Stimulated activated CD8-positive, alpha-beta memory T cell treated with anti-CD3 and anti-CD28 coated beads, Interleukin-7, amount 100 ng/mL, for 48 hours (primary cell): ENCODE measurements around the gene ABCC11.
"Not testable (repeated sequence)": the region's sequence is repeated elsewhere in the genome, so short reads cannot be mapped to it uniquely, and the experiment has no call there.

ENCODE experiments used
- DNase-seq, 2 donors: peaks; one replicate each; pipeline ENCODE4 v3.0.0-alpha.2; 2020; ENCODE audit warnings: low read depth in 1 of 2; ENCODE audit errors: extremely low read depth in 1 of 2

ABCC11 gene

GRCh38 chr16:48250520-48251278 lies 3.4 kb upstream of the ABCC11 start:
- no peak for DNase-seq

GRCh38 chr16:48246066-48246465 lies 1.3 kb downstream of the ABCC11 start:
- no peak for DNase-seq

- DNase-seq: no peak
These were observed 2.5 kb downstream of the ABCC11 start for GRCh38 chr16:48244863-48245195.

DNA sequence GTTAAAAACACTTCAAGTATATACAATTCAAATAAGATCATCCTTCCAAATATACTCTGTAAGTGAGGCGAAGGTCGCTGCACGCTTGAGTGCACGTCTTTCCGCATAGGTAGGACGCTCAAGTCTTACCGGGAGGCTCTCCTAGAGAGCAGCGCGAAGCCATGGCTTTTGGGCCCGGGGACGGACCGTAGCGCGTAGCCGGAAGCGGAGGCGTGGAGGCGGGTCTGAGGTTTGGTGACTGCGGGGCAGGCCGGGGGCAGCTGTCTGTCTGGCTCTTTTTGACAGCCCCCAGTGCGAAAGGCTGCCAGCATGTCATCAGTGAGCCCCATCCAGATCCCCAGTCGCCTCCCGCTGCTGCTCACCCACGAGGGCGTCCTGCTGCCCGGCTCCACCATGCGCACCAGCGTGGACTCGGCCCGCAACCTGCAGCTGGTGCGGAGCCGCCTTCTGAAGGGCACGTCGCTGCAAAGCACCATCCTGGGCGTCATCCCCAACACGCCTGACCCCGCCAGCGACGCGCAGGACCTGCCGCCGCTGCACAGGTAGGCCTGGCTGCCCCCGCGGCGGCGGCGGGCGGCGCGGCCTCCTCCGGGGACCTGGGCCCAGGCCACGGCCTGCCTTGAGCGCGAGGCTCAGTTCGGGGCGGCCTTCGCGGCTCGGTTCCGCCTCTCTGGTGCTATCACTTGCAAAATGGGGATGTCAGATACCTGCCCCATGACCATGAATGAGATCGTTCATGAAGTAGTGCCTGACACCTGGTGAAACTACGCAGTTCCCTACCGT lies 3.1 kb downstream of the ABCC11 start, which contains the start of gene LONP2:
Gene LONP2, plus strand, starts transcription at position 221 of the 783 bp plus-strand sequence. Its CDS starts 89 bp downstream, at position 310.
- DNase-seq: peak; percentile 87 to 88

DNA sequence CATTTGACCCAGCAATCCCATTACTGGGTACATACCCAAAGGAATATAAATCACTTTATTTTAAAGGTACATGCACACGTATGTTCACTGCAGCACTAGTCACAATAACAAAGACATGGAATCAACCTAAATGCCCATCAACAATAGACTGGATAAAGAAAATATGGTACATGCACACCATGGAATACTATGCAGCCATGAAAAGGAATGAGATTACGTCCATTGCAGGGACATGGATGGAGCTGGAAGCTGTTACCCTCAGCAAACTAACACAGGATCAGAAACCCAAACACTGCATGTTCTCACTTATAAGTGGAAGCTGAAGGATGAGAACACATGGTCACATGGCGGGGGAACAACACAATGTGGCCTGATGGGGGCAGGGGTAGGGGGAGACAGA lies 7.2 kb downstream of the ABCC11 start:
- DNase-seq: not testable (repeated sequence)

- no peak for DNase-seq
These were observed 11.1 kb downstream of the ABCC11 start for GRCh38 chr16:48236286-48236685.

DNA sequence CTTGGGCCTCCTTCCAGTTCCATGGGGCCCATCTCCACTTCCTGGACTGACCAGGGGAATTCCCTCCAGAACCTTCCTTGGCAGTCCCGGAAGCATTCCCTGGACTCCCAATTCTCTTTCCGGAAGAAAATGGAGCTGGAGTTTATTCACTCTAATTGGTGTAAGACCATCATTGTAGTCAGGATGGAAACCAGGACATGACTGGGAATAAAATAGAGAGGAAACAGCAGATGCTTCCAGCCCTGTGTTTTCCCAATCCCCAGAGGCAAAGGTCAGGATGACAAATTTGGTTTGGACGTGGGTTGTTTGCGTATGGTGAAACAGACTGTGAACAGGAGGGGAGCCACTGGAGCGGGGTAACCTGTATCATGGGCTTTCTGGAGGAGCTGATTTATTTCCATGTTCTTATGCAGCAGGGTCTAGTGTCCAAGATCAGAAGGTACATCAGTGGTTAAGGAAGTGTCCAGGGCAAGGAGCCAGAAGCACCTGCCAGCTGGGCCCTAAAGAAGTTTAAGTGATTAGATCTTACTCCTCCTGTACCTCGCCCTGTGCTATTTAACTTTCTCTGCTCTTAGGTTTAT lies 11.7 kb downstream of the ABCC11 start:
- DNase-seq: no peak

DNA sequence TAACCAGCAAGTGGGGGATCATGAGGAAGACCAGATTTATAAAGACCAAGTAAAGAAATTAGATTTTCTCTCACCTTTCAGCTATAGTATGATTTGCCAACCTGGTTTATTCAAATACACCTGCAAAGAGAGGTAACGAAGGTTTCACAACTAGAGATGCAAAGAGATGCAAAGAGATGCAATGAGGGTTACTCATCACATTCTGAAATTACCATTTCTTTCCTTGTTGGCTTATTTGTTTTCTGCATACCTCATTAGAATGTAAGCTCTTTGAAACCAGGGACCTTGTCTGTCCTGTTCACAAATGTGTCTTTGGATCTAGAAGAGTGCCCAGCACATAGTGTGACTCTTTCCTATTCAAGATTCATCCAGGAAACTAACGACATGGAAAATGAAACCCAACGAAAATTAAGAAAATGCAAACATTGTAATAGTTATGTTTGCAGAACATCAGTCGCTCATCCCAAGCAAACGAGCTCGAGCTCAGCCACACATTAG lies 12.2 kb downstream of the ABCC11 start:
- no peak for DNase-seq

- DNase-seq: no peak
These were observed 12.7 kb downstream of the ABCC11 start for GRCh38 chr16:48234630-48235029.

GRCh38 chr16:48232493-48233040 lies 14.8 kb downstream of the ABCC11 start:
- DNase-seq: no peak

- peak in 1 of 2 donors; percentile 32 for DNase-seq
These were observed 15.4 kb downstream of the ABCC11 start for GRCh38 chr16:48231727-48232492.

DNA sequence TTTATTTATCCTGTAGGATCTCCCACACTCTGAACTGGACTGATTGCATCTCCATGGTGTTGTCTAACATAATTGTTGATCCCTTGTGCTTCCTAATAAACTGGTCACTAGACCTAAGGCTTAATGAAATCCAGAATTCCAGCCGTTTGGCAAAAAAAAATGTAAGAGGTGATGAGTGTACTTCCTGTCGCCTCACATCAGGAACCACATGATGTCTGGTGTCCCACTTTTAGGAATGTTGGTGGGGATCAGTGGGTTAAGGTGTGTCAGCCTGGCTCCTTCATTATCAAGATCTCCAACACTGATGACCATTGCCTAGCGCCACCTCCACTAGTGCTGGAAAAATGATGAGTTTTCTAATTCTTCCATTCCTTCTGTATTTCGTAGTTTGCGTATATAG lies 21.9 kb downstream of the ABCC11 start:
- DNase-seq: no peak

GRCh38 chr16:48223490-48223889 lies 23.8 kb downstream of the ABCC11 start:
- no peak for DNase-seq

- DNase-seq: no peak
These were observed 26.4 kb downstream of the ABCC11 start for GRCh38 chr16:48220891-48221290.

DNA sequence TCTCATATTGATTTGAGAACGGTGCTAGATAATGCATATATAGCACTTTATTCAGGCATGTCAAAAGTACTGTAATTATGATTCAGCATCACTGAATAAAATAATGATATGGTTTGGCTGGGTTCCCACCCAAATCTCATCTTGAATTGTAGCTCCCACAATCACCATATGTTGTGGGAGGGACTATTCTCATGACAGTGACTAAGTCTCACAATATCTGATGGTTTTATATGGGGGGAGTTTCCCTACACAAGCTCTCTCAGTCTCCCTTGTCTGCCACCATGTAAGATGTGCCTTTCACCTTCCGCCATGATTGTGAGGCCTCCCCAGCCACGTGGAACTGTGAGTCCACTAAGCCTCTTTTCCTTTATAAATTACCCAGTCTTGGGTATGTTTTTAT lies 28.9 kb downstream of the ABCC11 start:
- no peak for DNase-seq

- no peak for DNase-seq
These were observed 29.6 kb downstream of the ABCC11 start for GRCh38 chr16:48217708-48218107.

- no peak for DNase-seq
These were observed 31.6 kb downstream of the ABCC11 start for GRCh38 chr16:48215738-48216137.

- DNase-seq: no peak
These were observed 35.3 kb downstream of the ABCC11 start for GRCh38 chr16:48212033-48212432.

- no peak for DNase-seq
These were observed 36.6 kb downstream of the ABCC11 start for GRCh38 chr16:48210747-48211146.

DNA sequence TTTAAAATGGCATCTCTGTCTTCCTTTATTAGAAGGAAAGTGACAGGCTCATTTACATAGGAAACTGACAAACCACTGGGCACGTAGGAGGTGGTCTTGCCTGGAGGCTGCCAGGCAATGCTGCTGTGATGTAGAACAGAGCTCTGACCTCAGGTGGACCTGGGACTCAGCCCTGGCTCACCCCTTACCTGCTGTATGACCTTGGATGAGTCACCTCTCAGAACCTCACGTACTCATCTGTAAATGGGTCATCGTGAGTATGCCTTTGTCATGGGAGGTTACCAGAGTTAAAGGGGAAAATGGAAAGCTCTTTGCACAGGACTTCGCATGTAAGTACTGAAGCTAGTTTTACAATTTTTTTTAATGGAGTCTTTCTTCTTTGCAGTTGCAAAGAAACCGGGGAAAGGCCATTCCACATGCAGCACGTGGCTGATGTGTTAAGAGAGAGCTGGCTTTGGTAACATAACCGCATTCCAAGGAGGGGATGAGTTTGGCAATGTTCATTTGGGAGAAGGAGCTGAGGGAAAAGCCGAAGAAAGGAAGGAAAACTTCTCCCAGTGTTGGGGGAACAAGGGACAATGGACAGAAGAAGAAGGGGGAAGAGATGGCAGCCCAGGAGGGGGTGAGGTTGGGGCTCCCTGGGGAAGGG lies 40.6 kb downstream of the ABCC11 start:
- DNase-seq: peak in 1 of 2 donors; percentile 2
